ENCODE data around the gene ADARB1. TPM values are rescaled to one million over a fixed set of nuclear protein-coding genes. Genes with fewer than 3 reads are reported as not detected.
A peak's percentile ranks its signal among the peaks of the same experiment; 100 is the strongest.

Gene ADARB1
- total and polyA plus RNA-seq, 2 experiments from 2014 or later: 16.0 to 17.3 TPM

- TF ChIP-seq EZH2phosphoT487 (IDR thresholded peaks at IDR 0.05; ENCODE audit: low read depth, severe bottlenecking, unreplicated experiment): no peak
- no peak for TF ChIP-seq CTCF (IDR thresholded peaks at IDR 0.05; ENCODE audit: poor library complexity)
- no peak for TF ChIP-seq EZH2 (IDR thresholded peaks at IDR 0.05; ENCODE audit: borderline replicate concordance)
- no peaks in the 10 kb centered on the region for H3K27me3 ChIP-seq
- WGBS (ENCODE audit: low lambda C conversion rate, missing lambda C conversion rate): 20% methylated on average over 6 of the region's 6 CpGs
- H3K4me1 ChIP-seq (ENCODE audit: insufficient read depth): peaks cover 13% of the 10 kb centered on the region
- H3K9me2 ChIP-seq (replicated peaks; ENCODE audit: insufficient read depth): no peaks in the 10 kb centered on the region
- no peak for DNase-seq (ENCODE audit: low spot score)
- peak overlapping the region; percentile 68 for H3K4me2 ChIP-seq
- H2AFZ ChIP-seq: no peak overlapping the region
- H4K20me1 ChIP-seq (ENCODE audit: insufficient read depth, poor library complexity, severe bottlenecking): no peaks in the 10 kb centered on the region
- peak overlapping the region; percentile 17 for H3K27ac ChIP-seq
- no peaks in the 10 kb centered on the region for H3K9me3 ChIP-seq (ENCODE audit: low read depth)
- no peak overlapping the region for H3K4me3 ChIP-seq
- H3K79me2 ChIP-seq: peaks cover 45% of the 10 kb centered on the region
- H3K36me3 ChIP-seq (replicated peaks; ENCODE audit: insufficient read depth, low read depth): no peaks in the 10 kb centered on the region
These were observed 46.6 kb downstream of the ADARB1 start for GRCh38 chr21:45120975-45121374.

GRCh38 chr21:45122030-45122429, 47.6 kb downstream of the ADARB1 start:
- Histone ChIP-seq H3K9me3 (ENCODE audit: low read depth) (no peaks in the 10 kb centered on the region), H3K4me1 (ENCODE audit: insufficient read depth) (peaks cover 13% of the 10 kb centered on the region), H3K27ac (no peak overlapping the region), H3K9me2 (replicated peaks; ENCODE audit: insufficient read depth) (no peaks in the 10 kb centered on the region), H3K4me2 (no peak overlapping the region), H3K4me3 (no peak overlapping the region), H2AFZ (no peak overlapping the region), H3K27me3 (no peaks in the 10 kb centered on the region), H3K36me3 (replicated peaks; ENCODE audit: insufficient read depth, low read depth) (no peaks in the 10 kb centered on the region), H4K20me1 (ENCODE audit: insufficient read depth, poor library complexity, severe bottlenecking) (no peaks in the 10 kb centered on the region), H3K79me2 (peaks cover 50% of the 10 kb centered on the region)
- WGBS (ENCODE audit: low lambda C conversion rate, missing lambda C conversion rate): 94% methylated on average over 6 of the region's 6 CpGs
- DNase-seq (ENCODE audit: low spot score): no peak
- TF ChIP-seq EZH2 (IDR thresholded peaks at IDR 0.05; ENCODE audit: borderline replicate concordance) (no peak), EZH2phosphoT487 (IDR thresholded peaks at IDR 0.05; ENCODE audit: low read depth, severe bottlenecking, unreplicated experiment) (no peak), CTCF (IDR thresholded peaks at IDR 0.05; ENCODE audit: poor library complexity) (no peak)

- TF ChIP-seq CTCF (IDR thresholded peaks at IDR 0.05; ENCODE audit: poor library complexity): no peak
- TF ChIP-seq EZH2phosphoT487 (IDR thresholded peaks at IDR 0.05; ENCODE audit: low read depth, severe bottlenecking, unreplicated experiment): no peak
- no peak for TF ChIP-seq EZH2 (IDR thresholded peaks at IDR 0.05; ENCODE audit: borderline replicate concordance)
- H3K79me2 ChIP-seq: peaks cover 51% of the 10 kb centered on the region
- H3K4me2 ChIP-seq: no peak overlapping the region
- no peak for DNase-seq (ENCODE audit: low spot score)
- no peaks in the 10 kb centered on the region for H3K27me3 ChIP-seq
- no peak overlapping the region for H3K27ac ChIP-seq
- no peaks in the 10 kb centered on the region for H3K9me3 ChIP-seq (ENCODE audit: low read depth)
- WGBS (ENCODE audit: low lambda C conversion rate, missing lambda C conversion rate): 94% methylated on average over 10 of the region's 10 CpGs
- H3K36me3 ChIP-seq (replicated peaks; ENCODE audit: insufficient read depth, low read depth): no peaks in the 10 kb centered on the region
- peaks cover 13% of the 10 kb centered on the region for H3K4me1 ChIP-seq (ENCODE audit: insufficient read depth)
- no peaks in the 10 kb centered on the region for H4K20me1 ChIP-seq (ENCODE audit: insufficient read depth, poor library complexity, severe bottlenecking)
- no peak overlapping the region for H3K4me3 ChIP-seq
- H3K9me2 ChIP-seq (replicated peaks; ENCODE audit: insufficient read depth): no peaks in the 10 kb centered on the region
- no peak overlapping the region for H2AFZ ChIP-seq
These were observed 48.2 kb downstream of the ADARB1 start for GRCh38 chr21:45122432-45123132.
